ENCODE results near the gene BICRAL.
A peak's percentile ranks its signal among the peaks of the same experiment; 100 is the strongest.

GRCh38 chr6:42781796-42782688 is at the start of gene BICRAL:
- TF ChIP-seq CTCF (IDR thresholded peaks at IDR 0.05) (no peak), POLR2AphosphoS5 (IDR thresholded peaks at IDR 0.05) (peak; percentile 50)

Data from prostate gland (tissue), 2 donors.